Dedifferentiated amniotic fluid mesenchymal stem cell (primary cell): Measurements from ENCODE around the gene ANKMY2.
"Not testable (repeated sequence)": the region's sequence is repeated elsewhere in the genome, so short reads cannot be mapped to it uniquely, and the experiment has no call there.

Experiments
- DNase-seq: peaks from one replicate; pipeline ENCODE4 v3.0.0-alpha.2; 2016; ENCODE audit errors: extremely low spot score

Gene ANKMY2

DNA sequence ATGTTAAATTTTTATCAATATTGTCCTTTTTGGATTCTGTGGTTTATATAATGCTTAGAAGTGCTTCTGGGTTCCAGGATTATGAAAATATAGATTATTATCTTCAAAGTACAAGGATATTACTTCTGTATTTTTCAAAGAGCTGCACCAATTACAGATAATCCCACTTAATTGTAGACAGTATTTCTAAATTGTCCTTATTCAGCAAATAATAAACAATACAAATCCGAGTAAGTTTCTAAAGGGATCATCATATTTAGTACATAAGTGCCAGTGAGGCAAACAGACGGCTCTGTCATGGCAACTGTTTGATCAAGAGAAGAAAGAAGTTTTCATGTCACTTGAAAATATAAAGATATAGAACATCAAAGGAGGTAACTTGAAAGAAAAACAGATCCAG, 19.2 kb downstream of the ANKMY2 start:
- no peak for DNase-seq

DNA sequence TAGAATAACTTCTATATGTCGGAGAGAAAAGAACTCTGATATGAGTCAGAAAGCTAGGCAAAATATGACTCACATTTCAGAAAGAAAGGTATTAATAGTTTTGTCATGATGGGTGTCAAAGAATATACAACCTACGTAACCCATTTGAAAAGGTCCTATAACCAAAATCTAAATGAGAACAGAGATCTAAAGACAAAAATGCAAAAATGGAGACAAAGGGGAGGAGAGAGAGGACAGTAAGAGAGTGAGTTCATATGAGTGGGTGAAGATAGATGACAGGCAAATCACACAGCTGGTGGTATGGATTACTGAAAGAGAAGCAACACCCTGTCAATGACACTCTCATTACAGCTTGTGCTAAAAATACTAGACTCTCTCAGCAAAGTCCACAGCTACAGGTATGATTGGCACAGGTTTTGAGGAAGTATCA, 25.6 kb downstream of the ANKMY2 start:
- DNase-seq: no peak

DNA sequence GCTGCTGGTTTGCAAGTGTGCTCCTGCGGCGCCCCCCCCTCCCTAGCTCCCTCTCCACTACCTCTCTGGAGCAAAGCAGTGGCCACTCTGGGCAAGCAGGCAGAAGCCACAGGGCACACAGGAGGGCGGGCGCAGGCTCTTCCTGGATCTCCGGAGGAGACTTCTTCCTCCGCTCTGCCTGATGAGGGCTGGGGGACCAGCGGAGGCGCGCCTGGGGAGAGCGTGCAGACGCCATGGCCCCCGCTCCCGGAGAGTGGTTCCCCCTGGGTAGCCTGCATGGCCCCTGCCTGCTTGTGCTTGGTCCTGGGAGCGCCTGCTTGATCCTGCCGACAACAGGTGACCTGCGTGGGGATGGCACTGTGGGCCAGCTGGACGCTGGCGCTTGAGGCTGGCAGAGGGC, 29.0 kb downstream of the ANKMY2 start:
- DNase-seq: no peak

DNA sequence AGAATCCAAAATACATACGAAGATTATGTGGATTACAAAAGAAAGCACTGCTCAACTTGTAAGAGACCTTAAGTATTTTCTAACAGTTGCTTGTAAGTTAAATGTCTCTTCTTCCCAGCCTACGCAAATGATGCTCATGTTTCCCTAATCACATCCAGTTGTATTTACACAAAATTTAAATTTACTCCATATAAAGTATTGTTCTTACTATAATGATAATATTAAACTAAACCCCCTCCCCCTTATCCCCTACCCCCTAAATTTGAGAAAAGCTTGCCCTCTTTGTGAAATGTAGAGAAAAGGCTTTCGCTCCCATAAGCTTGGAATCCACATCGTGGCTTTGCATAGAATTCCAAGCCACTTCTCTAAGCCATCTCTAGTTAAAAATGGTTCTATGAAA, 29.4 kb downstream of the ANKMY2 start:
- no peak for DNase-seq

DNA sequence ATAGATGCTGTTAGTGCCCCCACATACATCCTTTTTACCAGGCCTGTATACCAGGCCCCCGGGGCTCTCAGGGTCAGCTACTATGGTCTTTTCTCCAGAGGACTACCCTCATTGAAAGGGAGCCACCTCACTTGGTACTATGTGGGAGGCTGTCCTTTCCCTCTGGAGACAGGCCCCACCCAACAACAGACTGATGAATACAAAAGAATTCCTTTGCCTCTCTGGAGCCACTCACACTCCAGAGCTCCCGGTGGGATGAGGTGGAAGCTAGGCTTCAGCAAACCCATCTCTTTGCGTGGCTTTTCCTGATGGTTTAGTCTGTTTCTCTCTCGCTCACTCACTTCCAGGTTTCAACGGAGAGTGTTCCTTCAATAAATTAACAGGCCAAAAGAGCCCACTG, 30.3 kb downstream of the ANKMY2 start:
- no peak for DNase-seq

DNA sequence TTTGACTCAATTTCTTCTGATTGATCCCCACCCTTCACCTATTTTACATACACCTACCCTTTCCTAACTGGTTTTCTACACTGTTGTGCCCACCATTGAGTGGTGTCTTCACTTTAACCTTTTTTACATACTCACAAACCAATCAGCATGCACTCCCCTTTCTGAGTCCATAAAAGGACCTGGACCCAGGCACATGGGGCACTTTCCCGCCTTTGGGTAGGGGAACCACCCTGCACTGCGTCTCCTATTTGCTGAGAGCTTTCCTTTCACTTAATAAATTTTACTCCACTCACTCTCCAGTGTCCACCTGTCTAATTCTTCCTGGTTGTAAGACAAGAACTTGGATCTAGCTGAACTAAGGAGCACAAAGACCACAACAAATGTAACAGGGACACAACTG, 33.8 kb downstream of the ANKMY2 start:
- no peak for DNase-seq

DNA sequence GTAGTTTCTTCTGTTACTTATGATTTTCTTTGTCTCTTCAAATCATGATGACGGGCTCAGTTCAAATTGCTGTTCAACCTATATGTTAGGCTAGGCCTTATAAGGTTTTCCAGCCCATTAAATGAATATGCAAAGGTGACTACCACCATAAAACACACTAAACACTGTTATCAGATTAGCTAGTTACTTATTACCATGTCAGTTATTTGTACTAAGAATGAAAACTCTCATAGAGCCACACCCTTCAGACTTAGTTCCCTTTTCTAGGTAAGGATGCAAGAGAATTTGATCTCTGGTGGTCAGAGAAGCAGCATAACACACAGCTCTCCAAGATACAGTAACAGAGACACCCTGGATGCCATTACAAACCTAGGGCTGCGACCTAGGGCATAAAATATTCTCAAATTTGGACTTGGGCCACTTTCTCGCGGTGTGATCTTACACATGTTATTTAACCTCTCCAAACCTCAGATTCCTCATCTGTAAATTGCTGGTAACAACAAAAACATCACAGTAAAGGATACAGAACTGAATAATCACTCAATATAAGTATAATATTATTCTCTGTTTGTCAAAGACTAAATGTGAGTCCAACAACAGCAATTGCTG, 35.6 kb downstream of the ANKMY2 start:
- DNase-seq: no peak

DNA sequence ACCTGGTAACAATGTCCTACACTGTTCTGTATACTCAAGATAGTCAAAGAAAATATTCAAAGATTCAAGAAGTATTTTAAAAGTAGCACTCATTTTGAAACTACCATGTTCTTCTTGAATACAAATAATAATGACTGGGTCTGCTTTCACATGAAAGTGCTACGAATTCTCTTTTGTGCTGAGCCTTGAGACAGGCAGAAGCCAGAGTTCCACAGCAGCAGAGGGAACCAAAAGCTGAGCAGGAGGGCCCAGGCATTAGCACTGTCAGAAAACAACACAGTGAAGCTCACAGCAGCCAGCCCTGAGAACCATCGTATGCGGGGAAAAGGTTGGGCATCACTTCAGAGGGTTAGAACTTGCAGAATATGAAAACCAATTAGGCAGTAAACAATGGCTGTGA, 38.9 kb downstream of the ANKMY2 start:
- no peak for DNase-seq

DNA sequence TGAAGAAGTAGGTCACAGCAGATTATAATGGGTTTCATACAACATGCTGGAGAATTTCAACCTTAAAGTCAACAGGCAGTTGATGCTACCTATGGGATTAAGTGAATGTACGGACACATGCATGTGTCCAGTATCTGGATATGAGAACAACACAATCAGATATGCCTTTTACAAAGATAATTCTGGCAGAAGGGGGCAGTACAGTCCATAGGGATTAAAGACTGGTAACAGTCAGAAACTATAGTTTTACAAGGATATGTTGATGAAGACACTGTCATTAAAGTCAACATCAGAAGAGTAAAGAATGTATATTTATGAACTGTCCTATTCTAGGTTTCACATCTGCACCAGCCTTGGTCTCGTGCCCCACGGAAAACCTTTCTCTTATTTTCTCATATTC, 41.5 kb downstream of the ANKMY2 start:
- no peak for DNase-seq

DNA sequence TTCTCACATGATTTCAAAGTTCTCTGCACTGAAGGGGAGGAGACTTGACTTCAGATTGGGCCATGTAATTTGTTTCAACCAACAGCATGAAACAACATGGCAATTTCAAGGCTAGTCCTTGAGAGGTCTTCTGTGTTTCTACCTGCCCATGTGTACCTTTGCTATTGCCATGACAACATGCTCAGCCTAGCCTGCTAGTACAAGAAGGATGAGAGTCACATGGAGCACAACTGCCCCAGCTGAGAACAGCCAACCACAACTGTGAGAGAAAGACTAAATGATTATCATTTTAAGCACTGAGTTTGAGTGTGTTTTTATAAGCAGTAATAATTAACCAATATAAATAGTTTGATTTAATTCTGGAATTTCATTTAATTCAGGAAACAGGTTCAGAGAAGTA, 41.9 kb downstream of the ANKMY2 start:
- DNase-seq: no peak

DNA sequence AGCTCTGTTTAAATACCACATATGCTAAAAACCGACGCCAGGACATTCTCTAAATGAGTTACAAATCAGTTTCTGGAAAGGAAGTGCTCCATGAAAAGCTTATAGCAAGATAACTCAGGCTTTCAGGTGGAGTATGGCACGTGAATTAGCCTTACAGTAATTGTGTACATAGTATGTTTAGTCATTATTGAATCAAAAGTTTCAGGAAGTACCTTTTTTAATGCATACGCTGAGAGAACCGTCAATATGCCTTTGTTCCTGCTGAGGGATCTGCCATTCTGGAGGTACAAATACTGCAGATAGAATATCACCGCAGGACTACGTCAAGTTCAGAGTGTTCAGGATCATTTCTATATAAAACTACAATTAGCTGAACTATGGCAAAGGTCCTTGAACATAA, 45.7 kb downstream of the ANKMY2 start:
- DNase-seq: no peak

DNA sequence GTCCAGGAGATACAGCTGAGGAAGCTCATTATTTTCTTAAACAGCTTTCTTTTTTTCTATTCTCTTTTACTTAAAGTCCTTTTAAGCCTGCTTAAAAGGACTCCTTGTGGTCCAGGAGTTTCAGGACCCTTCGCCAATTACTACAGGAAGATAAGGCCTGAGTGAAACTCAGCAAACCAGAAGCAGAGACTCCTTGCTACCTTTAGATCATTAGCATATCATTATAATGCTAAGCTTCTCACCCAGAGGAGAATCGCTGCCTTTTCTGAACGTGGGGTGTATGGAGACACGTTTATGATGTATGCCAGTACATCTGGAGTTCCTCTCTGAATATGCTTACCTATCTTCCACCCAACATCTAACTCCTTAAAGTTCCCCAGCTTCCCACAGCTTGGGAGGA, 47.5 kb downstream of the ANKMY2 start:
- no peak for DNase-seq

DNA sequence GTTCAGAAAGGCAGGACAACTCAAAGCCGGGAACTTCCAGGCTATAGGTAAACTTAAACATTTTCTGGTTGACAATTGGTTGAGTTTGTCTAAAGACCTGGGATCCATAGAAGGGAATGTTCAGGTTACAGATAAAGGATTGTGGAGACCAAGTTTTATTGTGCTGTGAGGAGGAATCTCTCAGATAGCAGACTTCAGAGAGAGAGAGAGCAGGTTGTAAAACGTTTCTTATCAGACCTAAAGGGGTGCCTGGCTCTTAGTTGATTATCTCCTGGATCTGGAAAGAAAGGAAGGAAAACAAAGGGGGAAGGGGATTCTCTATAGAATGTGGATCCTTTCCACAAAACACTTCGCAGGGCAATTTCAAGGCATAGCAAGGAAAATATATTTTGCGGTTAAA, 50.0 kb downstream of the ANKMY2 start:
- not testable (repeated sequence) for DNase-seq

DNA sequence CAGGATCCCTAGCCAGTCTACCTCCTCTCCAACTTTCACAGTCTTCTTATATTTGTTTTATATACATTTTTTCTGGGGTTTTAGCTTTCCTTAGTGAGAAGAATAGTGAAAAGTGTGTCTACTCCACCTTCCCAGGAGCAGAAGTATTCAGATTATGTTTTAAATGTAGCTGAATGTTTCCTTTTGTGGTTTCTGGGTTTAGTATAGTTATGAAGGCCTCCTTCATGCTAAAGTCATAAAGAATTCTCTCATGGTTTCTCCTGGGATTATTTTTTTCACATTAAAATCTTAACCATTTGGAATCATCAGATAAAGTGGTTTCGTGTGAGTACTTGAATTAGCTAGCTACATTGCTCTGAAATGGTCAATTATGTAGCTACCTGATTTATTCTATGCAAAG, 50.9 kb downstream of the ANKMY2 start:
- DNase-seq: peak; percentile 17

DNA sequence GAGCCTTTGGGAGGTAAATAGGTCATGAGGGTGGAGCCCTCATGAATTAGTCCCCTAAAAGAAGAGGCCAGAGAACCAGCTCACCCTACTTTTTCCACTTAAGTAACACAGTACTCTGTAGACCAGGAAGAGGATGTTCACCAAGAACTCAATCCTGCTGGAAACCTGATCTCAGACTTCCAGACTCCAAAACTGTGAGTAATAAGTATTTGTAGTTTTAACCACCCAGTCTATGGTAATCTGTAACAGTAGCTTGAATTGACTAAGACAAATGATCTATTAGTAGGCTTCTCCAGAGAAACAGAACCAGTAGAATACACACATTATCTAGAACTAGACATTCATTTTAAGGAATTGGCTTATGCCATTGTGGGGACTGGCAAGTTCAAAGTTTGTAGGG, 51.5 kb downstream of the ANKMY2 start:
- DNase-seq: peak; percentile 17

DNA sequence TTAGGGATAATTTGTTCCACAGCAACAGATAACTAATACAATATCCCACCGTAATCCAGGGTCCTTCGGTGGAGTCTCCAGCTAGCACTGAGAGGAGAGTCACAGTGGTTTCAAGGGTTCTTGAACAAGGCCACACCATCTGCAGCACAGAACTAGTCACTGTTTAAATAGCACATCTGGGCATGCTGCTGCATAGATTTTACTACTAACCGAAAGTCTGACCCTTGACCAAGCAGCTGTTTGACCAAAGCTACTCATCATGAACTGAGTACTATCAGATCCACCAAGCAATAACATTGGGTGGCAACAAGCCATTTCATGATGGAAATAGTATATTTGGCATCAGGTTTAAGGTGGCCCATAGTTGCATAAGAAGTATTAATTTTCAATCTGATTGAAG, 53.2 kb downstream of the ANKMY2 start:
- DNase-seq: no peak

DNA sequence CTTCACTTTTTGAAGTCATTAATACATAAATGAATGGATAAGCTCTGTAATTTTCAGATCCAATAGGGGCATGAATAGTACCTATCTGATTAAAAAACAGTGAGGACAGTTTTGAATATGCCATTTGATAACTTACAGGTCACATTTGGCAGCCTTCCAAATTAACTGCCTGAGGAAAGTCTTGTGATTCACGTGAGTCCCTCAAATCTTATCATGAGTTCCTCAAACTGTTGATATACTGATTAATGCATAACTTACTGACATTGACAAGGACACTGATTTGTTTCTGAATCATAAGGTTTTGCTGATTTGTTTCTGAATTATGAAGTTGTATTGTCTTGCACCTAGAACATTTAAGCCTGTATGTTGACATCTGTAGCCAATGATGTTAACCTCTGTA, 55.1 kb downstream of the ANKMY2 start:
- no peak for DNase-seq

DNA sequence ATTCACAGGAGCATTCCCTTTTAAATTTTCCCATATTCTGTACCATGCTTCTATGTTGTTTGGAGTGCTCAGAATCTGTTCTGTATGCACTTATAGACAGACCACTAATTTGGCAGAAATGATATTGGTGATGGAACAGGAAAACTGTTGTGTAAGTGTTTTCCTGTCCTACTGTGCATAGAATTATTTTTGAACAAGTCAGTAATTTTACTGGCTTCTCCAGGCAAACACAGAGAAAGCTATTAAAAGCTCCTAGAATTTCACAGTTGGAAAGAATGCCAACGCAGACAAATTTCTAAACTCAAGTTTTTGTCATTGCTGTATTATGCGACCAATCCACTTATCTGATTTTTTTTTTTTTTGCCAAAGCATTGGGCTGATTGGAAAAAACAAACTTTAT, 55.7 kb downstream of the ANKMY2 start:
- DNase-seq: no peak

DNA sequence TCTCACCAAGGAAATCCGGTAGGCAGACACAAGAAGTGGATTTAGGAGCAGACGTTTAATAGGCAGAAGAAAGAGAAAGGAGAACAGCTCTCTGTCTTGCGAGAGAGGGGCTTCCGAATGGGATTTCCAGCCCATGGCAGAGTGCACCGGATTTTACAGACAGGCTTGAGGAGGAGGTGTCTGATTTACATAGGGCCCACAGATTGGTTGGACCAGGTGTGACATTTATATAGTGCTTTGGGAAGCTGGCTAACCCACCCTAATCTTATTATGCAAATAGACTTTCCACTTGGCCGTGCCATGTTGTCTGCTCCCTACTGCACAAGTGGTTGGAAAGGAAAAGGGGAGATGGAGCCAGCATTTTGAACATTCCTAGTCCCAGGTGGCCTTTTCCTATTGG, 57.8 kb downstream of the ANKMY2 start:
- no peak for DNase-seq

DNA sequence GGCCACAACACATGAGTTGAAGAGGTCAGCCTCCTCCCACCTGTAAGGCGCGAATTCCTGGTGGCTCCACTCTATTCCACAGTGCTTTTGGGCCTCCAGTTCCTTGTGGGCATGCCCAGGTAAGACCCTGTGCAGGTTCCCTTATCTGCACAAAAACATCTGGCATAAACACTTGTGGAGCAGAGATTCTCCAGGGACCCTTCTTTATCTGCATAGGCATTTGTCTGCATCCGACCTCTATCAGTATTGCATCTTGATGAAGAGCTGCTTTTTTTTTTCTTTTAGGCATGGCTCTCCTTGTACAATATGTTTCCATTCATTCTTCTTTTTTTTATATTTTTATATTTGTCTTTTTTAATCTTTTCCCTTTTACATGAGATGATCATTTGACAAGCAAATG, 58.4 kb downstream of the ANKMY2 start:
- no peak for DNase-seq

DNA sequence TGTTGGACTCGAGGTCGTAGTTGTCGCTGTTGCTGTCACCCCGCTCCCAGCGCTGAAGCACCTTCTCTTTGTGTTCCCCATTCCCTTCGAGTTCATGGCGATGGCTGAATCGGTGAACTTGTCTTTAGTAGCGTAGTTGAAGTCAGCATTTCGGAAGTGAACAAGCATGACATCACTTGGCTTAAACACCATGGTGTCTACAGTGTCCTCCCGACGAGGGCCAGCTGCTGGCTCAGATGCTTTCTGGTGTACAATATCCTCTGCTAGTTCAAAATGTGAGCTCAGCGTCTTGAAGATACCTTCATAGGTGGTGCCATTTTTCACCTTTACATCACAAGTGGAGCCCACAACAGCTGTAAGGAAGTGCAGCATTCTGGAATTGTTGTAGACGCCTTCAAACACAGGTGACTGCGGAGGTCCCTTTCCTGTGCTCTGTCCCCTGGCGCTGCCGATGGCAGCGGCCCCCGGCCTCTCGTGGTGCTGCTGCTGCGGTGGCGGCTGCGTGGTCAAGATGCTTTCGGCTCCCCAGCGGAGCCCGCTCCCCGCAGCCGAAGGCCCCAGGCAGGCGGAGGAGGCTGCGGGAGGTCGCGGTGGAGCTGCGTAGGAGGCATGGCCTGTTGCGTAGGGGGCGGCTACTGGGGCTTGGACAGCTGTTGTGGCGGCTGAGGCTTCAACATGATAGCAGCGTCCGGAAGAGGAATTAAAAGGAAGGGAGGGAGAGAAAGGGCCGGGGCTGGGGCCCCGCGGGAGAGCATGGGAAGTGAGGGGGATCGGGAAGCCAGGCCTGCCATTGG, 59.3 kb downstream of the ANKMY2 start:
- DNase-seq: no peak

DNA sequence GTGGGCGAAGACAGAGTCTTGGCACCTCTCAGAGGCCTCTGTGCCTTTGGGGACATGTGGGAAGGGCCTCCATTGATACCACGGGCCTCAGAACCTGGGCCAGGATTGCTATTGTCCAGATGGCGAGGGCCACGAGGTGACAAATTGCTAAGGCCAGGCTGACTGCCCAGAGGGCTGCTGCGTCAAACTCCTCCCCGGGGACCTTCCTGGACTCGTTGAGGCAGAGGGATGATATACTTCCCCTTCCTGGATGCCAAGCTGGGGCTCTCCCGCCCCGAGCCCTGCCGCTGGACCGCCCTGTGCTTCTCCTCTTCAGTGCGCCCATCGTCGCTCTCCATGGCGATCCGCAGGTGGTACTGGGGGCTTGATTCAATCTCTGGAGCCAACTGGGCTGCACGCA, 60.0 kb downstream of the ANKMY2 start:
- no peak for DNase-seq

DNA sequence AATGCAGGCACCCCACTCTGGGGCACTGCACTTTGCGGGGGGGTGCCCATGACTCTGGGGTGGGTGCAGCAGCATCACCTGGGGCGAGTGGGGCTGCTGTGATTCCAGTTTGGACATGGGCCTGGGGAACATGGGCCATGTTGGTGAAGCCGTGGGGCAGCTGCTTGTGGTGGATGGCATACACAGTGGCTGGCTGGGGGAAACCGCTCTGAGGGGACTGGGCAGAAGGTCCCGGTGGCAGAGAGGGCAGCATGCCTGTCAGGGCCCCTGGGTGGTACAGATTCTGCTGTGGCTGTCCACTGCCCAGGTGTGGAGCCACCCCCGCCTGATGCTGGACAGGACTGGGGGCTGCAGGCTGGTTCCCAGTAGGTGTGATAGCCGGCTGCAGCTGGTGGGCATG, 61.7 kb downstream of the ANKMY2 start:
- DNase-seq: no peak

DNA sequence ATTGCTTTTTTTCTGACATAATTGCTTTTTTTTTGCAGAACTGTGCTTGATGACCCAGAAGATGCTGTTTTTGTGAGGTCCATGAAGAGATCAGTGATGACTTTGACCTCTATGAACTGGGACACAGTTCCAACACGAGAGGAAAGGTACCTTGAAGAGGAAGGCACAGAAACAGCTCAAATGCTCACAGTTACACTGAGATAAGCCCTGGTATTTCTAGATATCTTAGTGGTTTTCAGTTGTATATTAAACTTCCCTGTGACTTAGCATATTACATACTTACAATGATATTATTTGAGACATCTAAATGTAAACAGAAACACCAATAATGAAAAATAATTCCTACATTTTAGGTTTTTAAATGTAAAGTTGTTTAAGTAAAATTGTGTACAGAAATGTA, 64.3 kb downstream of the ANKMY2 start:
- DNase-seq: no peak
